ENCODE measurements around the gene NCEH1. TPM values are rescaled to one million over a fixed set of nuclear protein-coding genes. Genes with fewer than 3 reads are reported as not detected.

Gene NCEH1
- total and polyA plus RNA-seq, 2 of the 13 experiments (the other 11 are each of a cell fraction or from before 2014, with no cell fraction given) = 12.9 to 21.4 TPM

GRCh38 chr3:172690936-172691335 lies 19.9 kb downstream of the NCEH1 start (continued):
- TF ChIP-seq ZNF318 (CRISPR knock-in tag; IDR thresholded peaks at IDR 0.05) (no peak), RARA (CRISPR knock-in tag; IDR thresholded peaks at IDR 0.05) (peak; percentile 5; the same call in 1 of the 2 replicates), SIX1 (CRISPR knock-in tag; IDR thresholded peaks at IDR 0.05; ENCODE audit: borderline replicate concordance) (0 out of 2 replicates have a peak, but pooled peaks have one; percentile 11), HOXA5 (CRISPR knock-in tag; IDR thresholded peaks at IDR 0.05) (0 out of 2 replicates have a peak, but pooled peaks have one; percentile 11), ZNF260 (CRISPR knock-in tag; IDR thresholded peaks at IDR 0.05; ENCODE audit: borderline replicate concordance, low read depth) (no peak), PPARG (CRISPR knock-in tag; conservative IDR thresholded peaks at IDR 0.05) (0 out of 2 replicates have a peak, but pooled peaks have one; percentile 9), ZSCAN21 (CRISPR knock-in tag; IDR thresholded peaks at IDR 0.05; ENCODE audit: borderline replicate concordance) (no peak), ZNF614 (CRISPR knock-in tag; IDR thresholded peaks at IDR 0.05; ENCODE audit: borderline replicate concordance) (0 out of 2 replicates have a peak, but pooled peaks have one; percentile 3), SOX6 (IDR thresholded peaks at IDR 0.05) (no peak), SOX6 (CRISPR knock-in tag; IDR thresholded peaks at IDR 0.05) (peak; percentile 38), ZNF430 (CRISPR knock-in tag; IDR thresholded peaks at IDR 0.05) (0 out of 2 replicates have a peak, but pooled peaks have one; percentile 35), LCORL (IDR thresholded peaks at IDR 0.05) (no peak), LCORL (CRISPR knock-in tag; IDR thresholded peaks at IDR 0.05) (peak; percentile 49; the same call in 1 of the 2 replicates), RCOR2 (CRISPR knock-in tag; IDR thresholded peaks at IDR 0.05) (0 out of 2 replicates have a peak, but pooled peaks have one; percentile 18), SOX5 (CRISPR knock-in tag; IDR thresholded peaks at IDR 0.05; ENCODE audit: borderline replicate concordance) (peak; percentile 6; the same call in 1 of the 2 replicates)
